Fibroblast of pulmonary artery (primary cell): ENCODE measurements around the gene KLHL6.

Experiments used
- DNase-seq: peaks from one replicate; pipeline ENCODE4 v3.0.0-alpha.2; 2010; ENCODE audit warnings: low read depth
- H3K4me3 ChIP-seq: replicated peaks from 2 replicates; pipeline ENCODE4 v1.5.1; 2011; ENCODE audit warnings: low read depth, mild to moderate bottlenecking, control low read depth, low read length, moderate library complexity
- TF ChIP-seq, protein P1 (sequence below): IDR thresholded peaks from 2 replicates; pipeline ENCODE4 v1.5.1; 2011; ENCODE audit warnings: mild to moderate bottlenecking, control low read depth, low read length, inconsistent platforms; ENCODE audit errors: missing control alignments

The KLHL6 gene

DNA sequence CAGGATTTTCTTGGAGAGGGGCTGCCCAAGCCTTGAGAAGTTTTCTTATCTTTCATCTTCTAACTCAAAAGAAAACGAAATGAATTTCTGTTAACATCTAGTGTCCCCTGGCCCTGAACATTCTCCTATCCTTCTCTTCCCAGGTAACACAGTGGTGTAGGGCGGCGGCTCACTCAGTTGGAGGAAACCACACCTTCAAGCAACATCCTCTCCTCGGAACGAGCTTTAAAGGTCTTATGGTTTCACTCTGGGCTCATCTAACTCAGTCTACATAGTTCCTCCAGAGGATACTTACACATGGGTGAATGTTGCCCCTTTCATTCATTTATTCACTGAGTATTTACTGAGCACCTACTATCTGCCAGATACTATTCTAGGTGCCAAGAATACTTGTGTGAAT is 31.0 kb upstream of the KLHL6 start:
- TF ChIP-seq, protein P1, sequence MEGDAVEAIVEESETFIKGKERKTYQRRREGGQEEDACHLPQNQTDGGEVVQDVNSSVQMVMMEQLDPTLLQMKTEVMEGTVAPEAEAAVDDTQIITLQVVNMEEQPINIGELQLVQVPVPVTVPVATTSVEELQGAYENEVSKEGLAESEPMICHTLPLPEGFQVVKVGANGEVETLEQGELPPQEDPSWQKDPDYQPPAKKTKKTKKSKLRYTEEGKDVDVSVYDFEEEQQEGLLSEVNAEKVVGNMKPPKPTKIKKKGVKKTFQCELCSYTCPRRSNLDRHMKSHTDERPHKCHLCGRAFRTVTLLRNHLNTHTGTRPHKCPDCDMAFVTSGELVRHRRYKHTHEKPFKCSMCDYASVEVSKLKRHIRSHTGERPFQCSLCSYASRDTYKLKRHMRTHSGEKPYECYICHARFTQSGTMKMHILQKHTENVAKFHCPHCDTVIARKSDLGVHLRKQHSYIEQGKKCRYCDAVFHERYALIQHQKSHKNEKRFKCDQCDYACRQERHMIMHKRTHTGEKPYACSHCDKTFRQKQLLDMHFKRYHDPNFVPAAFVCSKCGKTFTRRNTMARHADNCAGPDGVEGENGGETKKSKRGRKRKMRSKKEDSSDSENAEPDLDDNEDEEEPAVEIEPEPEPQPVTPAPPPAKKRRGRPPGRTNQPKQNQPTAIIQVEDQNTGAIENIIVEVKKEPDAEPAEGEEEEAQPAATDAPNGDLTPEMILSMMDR: no peak
- H3K4me3 ChIP-seq: no peak overlapping the region
- no peak for DNase-seq

DNA sequence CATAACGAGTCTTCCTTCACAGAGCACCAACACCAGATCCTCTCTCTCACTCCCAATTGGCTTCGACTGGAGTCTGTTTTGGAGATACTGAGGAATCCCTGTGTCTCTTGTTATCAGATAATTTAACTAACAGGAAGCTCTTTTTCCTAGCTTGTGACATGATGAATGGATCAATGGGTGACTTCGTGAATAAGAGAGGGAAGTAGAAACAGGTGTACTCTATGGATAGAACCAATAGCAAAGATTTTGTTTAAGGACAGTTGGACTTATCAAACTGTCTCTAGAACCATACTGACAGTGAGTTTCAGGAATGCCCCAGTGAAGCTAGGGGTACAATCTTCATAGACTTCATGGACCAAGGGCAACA is 29.4 kb upstream of the KLHL6 start:
- DNase-seq: no peak

DNA sequence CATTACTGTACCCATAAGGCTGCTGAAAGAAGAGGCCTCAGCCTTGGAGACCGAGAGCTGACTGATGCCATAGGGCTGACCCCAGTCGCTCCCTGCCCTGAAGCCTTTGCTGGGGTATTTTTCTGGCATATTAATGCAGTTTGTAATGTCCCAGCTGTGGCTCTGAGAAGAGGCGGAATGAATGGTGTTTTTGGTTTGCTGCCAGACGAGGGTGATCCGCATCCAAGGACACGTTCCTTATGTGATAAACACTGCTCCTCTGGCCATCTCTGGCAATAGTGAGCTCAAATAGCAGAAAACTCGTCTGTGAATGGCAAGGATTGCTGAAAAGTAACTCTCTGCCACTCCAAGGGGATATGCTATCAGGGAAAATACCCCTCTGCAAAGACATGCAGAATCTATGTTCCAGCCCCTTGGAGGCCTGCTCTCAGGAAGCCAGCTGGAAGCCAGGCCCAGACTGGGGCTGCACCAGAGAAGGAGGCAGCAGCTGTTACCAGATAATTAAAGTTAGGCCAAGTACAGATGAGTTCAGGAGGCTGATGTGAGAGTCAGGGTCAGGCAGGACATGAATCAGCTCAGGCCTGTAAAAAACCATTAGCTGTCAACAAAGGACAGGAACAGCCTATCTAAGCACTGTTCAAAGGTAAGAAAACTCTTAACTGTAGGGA is 28.9 kb upstream of the KLHL6 start:
- TF ChIP-seq, protein P1: no peak
- H3K4me3 ChIP-seq: no peak overlapping the region
- peak; percentile 76 for DNase-seq

More for the DNA sequence above, 29.4 kb upstream of the KLHL6 start:
- no peak overlapping the region for H3K4me3 ChIP-seq
- TF ChIP-seq, protein P1: no peak

DNA sequence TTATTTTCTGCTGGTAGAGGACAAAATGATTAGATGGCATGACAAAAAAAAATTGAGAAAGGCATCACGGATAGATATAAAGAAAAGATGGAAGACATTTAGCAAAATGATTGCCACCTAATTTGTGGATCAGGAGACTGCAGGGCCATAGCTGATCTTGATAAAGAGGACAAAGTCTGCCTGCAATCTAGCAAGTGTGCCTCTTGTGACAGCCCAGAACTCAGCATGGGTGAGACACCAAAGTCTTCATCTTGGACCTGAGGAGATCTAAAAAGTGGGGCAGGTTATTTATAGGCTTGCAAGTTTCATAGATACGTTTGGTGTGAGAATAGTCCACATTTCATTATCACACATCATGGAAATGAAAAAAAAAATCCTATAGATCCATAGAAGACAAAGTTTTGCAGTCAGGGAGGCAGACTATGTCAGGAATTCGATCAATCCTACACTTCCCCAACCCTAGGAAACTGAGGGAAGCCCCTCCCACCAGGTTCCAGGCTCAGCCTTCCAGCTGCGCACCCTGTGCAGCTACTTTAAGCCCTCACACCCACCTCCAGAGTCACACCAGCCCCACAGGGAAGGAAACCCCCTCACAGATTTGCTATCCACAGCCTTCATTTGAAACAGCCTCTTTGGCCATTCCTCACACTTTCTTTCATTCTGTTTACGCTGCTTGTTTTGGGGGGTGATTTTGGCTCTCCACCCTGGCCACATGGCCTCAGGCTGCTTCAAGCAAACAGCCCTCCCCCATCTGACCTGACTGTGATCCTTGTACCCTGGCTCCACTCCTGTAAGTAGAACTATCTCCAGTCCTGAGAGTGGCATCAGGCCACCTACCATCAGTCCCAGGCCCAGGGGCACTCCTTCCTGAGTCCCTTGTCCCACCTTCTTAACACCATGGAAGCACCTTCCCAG is 28.1 kb upstream of the KLHL6 start:
- H3K4me3 ChIP-seq: no peak overlapping the region
- TF ChIP-seq, protein P1: no peak
- no peak for DNase-seq

DNA sequence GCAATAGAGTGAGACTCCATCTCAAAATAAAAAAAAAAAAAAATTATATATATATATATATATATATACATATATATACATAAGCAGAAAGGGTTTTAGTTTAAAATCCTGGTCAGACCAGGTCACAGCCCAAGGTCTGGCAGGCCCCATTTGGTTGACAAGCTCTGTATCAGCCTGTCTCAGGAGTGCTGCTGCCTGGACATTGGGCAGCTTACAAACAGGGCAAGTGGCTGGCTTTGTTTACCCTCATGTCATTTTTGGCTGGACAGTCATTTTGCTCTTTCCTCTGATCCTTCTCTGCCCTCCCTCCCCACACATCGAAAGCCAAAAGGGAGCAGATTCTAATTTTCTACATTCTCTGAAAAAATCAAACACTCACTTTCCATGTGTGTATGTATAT is 26.7 kb upstream of the KLHL6 start:
- no peak for DNase-seq
- TF ChIP-seq, protein P1: no peak
- H3K4me3 ChIP-seq: no peak overlapping the region

DNA sequence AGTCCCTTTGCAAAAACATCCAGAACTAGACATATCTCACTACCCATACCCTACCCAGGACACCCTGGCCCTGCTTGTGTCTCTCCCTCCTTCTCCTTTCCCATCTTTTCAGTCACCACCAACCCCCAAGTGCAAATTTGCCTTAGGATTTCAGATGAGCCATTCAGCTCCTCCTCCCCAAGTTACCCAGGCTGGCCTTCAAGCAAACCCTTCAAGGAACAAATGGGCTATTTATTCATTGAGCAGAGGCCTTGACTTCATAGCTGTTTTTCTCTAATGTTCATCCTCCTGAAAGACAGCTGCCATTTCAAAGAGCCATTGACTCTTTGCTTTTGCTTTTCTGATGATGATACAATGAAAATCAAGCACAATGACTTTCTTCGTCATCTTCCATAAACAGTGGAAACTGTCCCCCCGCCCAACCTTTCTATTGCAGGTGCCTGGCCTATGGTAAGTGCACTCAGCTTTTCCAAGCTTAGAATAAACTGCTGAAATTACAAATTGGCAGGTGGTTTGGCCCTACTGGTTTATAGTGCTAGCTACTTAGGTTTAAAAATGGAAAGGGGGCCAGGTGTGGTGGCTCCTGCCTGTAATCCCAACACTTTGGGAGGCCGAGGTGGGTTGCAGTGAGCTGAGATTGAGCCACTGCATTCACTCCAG is 26.1 kb upstream of the KLHL6 start:
- no peak overlapping the region for H3K4me3 ChIP-seq
- DNase-seq: no peak
- TF ChIP-seq, protein P1: no peak
